SU-DHL-6 (cell line): ENCODE data around the gene SAE1.

ENCODE experiments used
- CTCF ChIP-seq: fragments of 200-600 bp; sonication (generic); IDR thresholded peaks from one replicate; pipeline ENCODE4 v1.5.1; 2017; ENCODE audit warnings: antibody characterized with exemption, mild to moderate bottlenecking, low read length, moderate library complexity; ENCODE audit not compliant: insufficient read depth, poor library complexity, severe bottlenecking
- EZH2phosphoT487 ChIP-seq: fragments of 200-600 bp; sonication (generic), shearing (Covaris generic); conservative IDR thresholded peaks from 2 replicates; pipeline ENCODE4 v1.6.1; 2018; ENCODE audit warnings: mild to moderate bottlenecking, antibody characterized with exemption, low read length, moderate library complexity, mixed read lengths

DNA sequence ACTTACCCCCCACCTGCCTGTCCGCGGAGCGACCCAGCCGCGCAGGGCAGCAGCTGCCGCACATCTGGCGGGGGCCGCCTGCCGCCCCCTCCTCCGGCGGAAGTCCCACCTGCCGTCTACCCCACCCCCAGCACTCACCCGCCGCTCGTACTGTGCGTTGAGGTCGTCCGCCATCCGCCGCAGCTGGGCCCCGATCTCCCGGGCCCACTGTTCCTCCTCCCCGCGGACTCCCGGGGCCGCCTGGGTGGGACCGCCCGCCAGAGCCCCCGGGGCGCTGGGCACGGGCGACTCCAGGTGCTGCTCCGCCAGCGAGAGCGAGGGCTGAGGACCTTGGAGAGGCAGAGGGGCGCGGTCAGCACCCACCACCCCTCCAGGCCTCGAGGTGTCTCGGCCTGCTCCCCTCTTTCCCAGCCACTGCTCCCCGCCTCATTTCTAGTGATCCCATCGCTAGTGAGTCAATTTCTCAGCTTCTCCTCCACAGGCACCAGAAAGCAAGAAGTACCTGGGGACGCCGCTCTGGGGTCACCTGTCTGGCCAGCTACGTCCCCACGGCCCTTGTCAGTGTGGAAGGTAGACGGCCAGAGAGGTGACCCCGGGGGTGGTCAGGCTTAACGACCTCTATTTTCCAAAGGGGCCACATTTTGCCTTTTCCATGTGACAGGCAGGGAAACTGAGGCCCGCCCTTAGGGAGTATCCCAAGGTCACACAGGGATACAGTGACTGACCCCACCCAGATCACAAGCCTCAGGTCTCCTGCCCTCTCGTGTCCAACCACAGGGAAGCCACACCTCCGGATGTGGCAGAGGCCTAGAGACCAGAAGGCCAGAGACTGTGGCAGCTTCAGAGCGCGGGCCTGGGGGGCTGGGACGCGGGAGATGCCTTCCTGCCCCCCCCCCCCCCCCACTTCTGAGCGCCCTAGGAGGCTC is 96.1 kb downstream of the SAE1 start:
- TF ChIP-seq CTCF: no peak
- TF ChIP-seq EZH2phosphoT487: no peak
